Kidney tubule cell (primary cell): ENCODE results near the gene ZNF157.

ENCODE experiments used
- DNase-seq: peaks from one replicate; pipeline ENCODE4 v3.0.0-alpha.2; 2018; ENCODE audit warnings: low spot score

The ZNF157 gene

DNA sequence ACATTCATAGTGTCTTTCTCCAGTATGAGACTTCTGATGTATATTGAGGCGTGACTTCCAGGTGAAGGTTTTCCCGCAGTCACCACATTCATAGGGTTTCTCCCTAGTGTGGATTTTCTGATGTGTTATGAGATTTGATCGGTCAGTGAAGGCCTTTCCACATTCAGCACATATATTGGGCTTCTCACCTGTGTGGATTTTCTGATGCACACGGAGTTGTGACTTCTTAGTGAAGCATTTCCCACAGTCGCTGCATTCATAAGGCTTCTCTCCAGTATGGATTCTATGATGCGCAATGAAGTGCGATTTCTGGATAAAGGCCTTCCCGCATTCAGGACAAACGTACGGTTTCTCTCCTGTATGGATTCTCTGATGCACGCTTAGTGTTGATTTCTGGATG is 77.2 kb downstream of the ZNF157 start:
- DNase-seq, result no peak

- no peak for DNase-seq
Measured at GRCh38 chrX:47448165-47448806, 77.9 kb downstream of the ZNF157 start.

DNA sequence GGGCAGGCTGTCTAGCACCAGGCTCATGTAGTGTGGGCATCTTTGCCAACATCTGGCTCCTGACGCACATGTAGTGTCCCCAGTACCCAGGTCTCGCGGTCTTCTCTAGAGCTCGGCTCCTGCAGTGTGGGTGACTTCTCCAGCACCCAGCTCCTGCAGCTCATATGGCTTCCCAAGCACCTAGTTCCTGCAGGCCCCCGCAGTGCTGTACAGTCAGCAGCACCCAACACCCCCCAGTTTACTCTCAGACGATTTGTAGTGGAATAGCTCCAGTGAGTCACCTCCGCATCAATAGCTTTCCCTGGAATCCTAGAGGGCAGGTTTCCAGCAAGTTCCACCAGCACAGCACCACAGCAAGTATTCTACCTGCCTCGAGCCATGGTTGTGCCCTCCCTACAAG is 81.7 kb downstream of the ZNF157 start:
- DNase-seq, result no peak

GRCh38 chrX:47456080-47456479 is 85.7 kb downstream of the ZNF157 start:
- DNase-seq, result no peak

GRCh38 chrX:47458528-47458927 is 88.2 kb downstream of the ZNF157 start:
- DNase-seq, result no peak

- DNase-seq, result no peak
Measured at GRCh38 chrX:47460561-47460960, 90.2 kb downstream of the ZNF157 start.
